Kasumi-1 (cell line): ENCODE results near the gene INHBE.
"Not testable (repeated sequence)": the region's sequence is repeated elsewhere in the genome, so short reads cannot be mapped to it uniquely, and the experiment has no call there.

ENCODE experiments used
- DNase-seq, 2 experiments: peaks; one replicate each; lab custom pipeline; 2025; lab: John Stamatoyannopoulos, UW

The INHBE gene

GRCh38 chr12:57497223-57498131, 42.4 kb downstream of the INHBE start:
- no peak for DNase-seq

DNA sequence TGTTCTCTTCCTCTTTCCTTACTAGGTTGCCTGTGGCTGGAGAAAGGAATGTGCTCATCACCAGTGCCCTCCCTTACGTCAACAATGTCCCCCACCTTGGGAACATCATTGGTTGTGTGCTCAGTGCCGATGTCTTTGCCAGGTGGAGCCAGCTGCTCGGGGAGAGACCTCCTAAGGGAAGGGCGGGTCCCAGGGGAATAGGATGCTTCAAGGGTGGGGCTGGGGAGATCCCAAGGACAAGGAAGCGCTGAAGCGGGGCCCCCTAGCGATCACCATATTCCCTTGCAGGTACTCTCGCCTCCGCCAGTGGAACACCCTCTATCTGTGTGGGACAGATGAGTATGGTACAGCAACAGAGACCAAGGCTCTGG, 43.0 kb downstream of the INHBE start:
- no peak for DNase-seq

GRCh38 chr12:57498571-57498970, 43.5 kb downstream of the INHBE start:
- no peak for DNase-seq

DNA sequence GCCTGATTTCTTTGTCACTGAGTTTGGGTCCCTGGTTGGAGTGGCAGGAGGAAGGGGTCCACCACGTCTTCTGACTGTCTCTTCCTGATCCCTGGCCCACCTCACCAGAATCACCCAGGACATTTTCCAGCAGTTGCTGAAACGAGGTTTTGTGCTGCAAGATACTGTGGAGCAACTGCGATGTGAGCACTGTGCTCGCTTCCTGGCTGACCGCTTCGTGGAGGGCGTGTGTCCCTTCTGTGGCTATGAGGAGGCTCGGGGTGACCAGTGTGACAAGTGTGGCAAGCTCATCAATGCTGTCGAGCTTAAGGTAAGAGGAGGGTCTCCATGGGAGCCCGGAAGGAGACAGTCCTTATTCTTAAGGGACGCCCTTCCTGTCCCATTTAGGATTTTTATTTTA, 45.1 kb downstream of the INHBE start:
- no peak for DNase-seq

DNA sequence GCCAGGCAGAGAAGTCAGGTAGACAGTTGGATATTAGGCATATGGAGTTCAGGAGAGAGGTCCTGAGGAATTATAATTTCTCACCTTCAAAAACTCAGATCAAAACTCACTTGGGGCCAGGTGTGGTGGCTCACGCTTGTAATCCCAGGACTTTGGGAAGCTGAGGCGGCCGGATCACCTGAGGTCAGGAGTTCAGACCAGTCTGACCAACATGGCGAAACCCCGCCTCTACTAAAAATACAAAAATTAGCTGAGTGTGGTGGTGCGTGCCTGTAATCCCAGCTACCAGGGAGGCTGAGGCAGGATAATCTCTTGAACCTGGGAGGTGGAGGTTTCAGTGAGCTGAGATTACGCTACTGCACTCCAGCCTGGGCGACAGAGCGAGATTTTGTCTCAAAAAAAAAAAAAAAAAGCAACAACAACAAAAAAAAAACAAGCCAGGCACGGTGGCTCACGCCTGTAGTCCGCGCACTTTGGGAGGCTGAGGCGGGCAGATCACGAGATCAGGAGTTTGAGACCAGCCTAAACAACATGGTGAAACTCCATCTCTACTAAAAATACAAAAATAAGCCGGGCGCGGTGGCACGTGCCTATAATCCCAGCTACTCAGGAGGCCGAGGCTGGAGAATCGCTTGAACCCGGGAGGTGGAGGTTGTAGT, 47.3 kb downstream of the INHBE start:
- DNase-seq: not testable (repeated sequence)

DNA sequence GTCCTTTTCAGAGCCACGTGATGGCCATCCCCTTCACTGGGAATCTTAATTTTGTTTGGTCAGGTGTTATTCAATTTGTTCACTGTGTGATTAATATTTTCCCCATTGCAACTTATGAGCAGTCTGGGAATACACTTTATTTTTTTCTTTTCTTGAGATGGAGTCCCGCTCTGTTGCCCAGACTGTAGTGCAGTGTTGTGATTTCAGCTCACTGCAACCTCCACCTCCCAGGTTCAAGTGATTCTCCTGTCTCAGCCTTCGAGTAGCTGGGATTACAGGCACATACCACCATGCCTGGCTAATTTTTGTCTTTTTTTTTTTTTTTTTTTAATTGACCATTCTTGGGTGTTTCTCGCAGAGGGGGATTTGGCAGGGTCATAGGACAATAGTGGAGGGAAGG, 51.4 kb downstream of the INHBE start:
- not testable (repeated sequence) for DNase-seq
